Kidney epithelial cell (primary cell): ENCODE measurements around the gene SERP2. TPM values are rescaled to one million over a fixed set of nuclear protein-coding genes. Genes with fewer than 3 reads are reported as not detected.

ENCODE experiments used
- DNase-seq: peaks from one replicate; pipeline ENCODE4 v3.0.0-alpha.2; 2010; ENCODE audit warnings: low read depth
- H3K27me3 ChIP-seq: 2 replicates; pipeline ENCODE4 v1.6.0; 2011; ENCODE audit warnings: low read length; ENCODE audit not compliant: control insufficient read depth, insufficient read depth
- H3K36me3 ChIP-seq: 2 replicates; pipeline ENCODE4 v1.5.1; 2011; ENCODE audit warnings: low read length; ENCODE audit not compliant: control insufficient read depth, insufficient read depth
- H3K4me3 ChIP-seq: 2 replicates; pipeline ENCODE4 v1.5.1; 2011; ENCODE audit warnings: low read depth, mild to moderate bottlenecking, control low read depth, low read length
- total RNA-seq: library from RNA; depleted of rRNA; stranded (reverse); fragments of >200 nt; gene quantifications from 2 replicates; pipeline ENCODE4 v1.2.3, GENCODE V29; 2015
- TF ChIP-seq, protein P1 (sequence below): IDR thresholded peaks from 2 replicates; pipeline ENCODE4 v1.5.1; 2011; ENCODE audit warnings: mild to moderate bottlenecking, moderate library complexity, low read length, control low read depth, inconsistent platforms; ENCODE audit not compliant: insufficient read depth, poor library complexity, severe bottlenecking

The SERP2 gene
- total RNA-seq, 1 donor from 2014 or later: 9.7 TPM

DNA sequence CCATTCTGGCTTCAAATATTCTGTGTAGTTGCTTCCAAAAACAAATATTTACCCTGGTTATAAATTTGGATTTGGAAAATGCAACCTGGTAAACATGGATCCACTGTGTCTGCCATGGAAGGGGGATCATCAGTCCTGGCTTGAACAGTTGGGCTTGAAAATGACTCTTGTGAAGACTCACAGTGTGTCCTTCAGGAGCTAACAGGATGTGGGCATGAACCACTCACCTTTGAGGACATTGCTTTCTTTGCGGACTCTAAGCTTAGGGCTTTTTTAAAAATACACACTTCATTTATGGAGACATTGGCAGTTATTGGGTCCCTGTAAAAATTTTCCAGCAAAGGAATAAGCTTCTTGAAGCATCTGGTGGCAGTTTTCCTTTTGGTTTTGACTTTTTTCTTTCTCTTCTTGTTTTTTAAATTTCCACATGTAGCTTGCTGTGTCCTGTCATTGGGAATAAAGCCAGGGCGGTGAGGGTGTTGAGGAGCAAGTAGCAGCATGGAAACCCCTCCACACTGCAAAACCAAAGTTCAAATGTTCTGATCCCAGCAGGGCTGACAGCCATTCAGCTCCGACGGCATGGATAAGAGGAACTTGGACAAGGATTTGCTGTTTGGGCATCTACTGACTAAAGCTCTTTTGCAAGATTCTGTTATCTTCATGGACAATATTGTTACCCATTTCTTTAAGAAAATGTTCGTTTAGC lies 39.5 kb upstream of the SERP2 start:
- no peaks in the 10 kb centered on the region for H3K27me3 ChIP-seq
- DNase-seq: no peak
- H3K36me3 ChIP-seq: no peaks in the 10 kb centered on the region
- H3K4me3 ChIP-seq: no peak overlapping the region
- TF ChIP-seq, protein P1, sequence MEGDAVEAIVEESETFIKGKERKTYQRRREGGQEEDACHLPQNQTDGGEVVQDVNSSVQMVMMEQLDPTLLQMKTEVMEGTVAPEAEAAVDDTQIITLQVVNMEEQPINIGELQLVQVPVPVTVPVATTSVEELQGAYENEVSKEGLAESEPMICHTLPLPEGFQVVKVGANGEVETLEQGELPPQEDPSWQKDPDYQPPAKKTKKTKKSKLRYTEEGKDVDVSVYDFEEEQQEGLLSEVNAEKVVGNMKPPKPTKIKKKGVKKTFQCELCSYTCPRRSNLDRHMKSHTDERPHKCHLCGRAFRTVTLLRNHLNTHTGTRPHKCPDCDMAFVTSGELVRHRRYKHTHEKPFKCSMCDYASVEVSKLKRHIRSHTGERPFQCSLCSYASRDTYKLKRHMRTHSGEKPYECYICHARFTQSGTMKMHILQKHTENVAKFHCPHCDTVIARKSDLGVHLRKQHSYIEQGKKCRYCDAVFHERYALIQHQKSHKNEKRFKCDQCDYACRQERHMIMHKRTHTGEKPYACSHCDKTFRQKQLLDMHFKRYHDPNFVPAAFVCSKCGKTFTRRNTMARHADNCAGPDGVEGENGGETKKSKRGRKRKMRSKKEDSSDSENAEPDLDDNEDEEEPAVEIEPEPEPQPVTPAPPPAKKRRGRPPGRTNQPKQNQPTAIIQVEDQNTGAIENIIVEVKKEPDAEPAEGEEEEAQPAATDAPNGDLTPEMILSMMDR: no peak

DNA sequence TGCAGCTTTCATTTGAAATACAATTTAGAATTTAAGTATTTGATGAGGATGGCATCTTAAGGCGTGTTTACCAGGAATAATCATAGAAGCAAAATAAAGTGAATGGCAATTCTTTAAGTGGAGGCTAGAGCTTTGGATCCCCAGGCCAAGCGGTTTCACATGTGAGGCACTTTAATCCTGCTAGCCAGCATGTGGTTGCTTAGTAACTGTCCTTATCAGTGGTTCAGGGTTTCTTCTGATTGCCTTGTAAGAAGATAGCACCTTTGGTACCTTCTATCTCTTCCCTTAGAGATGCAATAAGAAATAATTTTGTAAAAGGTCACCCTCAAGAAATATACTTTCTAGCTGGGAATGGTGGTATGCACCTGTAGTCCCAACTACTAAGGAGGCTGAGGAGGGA lies 38.9 kb upstream of the SERP2 start:
- no peaks in the 10 kb centered on the region for H3K27me3 ChIP-seq

DNA sequence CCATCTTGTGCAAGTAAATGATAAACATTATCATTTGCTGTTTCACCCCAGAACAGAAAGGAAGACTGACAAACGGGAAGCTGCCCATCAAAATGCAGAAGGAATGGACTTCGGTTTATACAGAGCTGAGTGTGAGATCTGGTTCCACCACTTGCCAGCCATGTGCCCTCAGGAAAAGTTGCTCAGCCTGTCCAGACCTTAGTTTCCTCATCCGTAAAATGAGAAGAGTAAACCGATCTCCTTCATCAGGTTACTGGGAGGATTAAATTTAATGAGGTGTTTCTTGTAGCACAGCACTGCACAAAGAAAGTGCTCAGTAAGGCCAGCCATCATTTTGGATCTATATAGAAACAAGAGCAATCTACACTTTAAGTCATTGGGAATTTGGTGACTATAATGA lies 36.7 kb upstream of the SERP2 start:
- Histone ChIP-seq H3K4me3 (no peak overlapping the region), H3K36me3 (no peaks in the 10 kb centered on the region), H3K27me3 (no peaks in the 10 kb centered on the region)
- TF ChIP-seq, protein P1: no peak
- DNase-seq: no peak

More for the DNA sequence above, 38.9 kb upstream of the SERP2 start:
- no peak for DNase-seq
- TF ChIP-seq, protein P1: no peak
- Histone ChIP-seq H3K4me3 (no peak overlapping the region), H3K36me3 (no peaks in the 10 kb centered on the region)

DNA sequence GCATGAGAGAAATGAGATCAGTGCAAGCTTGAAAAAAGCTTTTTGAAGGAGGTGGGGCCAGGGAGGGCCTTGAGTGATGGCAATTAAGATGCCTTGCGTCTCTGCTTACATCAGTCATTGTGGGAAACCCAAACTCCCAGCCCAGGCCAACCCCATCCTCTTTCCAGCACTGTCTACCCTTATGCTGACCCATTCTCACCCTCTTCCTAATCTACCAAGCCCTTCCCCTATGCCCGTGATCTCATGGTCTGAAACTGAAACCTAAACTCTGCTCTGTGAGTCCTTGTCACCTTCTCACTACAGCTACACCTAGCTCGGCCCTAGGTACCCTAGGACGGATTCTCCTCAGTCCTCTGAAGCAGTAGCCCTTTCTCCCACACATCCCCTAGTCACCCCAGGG lies 36.0 kb upstream of the SERP2 start:
- H3K36me3 ChIP-seq: no peaks in the 10 kb centered on the region
- TF ChIP-seq, protein P1: no peak
- H3K4me3 ChIP-seq: no peak overlapping the region
- no peaks in the 10 kb centered on the region for H3K27me3 ChIP-seq
- DNase-seq: no peak

DNA sequence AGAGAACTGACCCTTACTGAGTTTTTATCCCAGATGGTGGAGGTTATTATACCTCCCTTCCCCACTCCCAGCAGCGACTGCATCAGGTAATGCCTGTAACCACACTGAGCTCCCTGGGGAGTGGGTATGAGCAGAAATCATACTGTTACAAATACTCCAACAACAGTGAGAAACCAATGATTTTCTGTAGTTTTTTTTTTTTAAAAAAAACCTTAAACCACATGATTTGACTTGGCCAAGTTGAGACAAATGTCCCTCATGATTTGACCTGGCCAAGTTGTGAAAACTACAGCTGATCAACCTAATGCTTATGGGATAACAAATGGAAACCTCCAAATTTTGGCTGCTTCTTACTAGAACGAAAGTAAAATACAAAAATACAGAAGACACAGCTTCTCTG lies 33.1 kb upstream of the SERP2 start:
- DNase-seq: no peak
- TF ChIP-seq, protein P1: no peak
- Histone ChIP-seq H3K4me3 (no peak overlapping the region), H3K36me3 (no peaks in the 10 kb centered on the region), H3K27me3 (no peaks in the 10 kb centered on the region)

DNA sequence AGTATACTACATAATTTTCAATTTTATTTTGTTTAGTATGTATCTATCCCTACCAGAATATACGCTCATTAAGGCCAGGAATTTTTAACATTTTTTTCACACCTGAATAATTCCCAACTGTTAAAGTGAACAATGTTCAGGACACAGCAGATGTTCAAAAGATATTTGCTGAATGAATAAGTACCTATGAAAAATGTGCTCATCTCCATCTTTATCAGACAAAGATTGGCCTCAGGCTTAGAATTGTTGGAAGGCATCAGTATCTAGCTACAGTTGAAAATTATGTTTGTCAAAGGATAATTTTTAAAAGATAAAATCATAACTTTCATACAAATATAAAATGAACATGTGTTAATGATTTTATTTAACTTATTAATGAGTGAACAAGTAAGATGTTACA lies 30.9 kb upstream of the SERP2 start:
- no peak for DNase-seq
- Histone ChIP-seq H3K27me3 (no peaks in the 10 kb centered on the region), H3K4me3 (no peak overlapping the region), H3K36me3 (no peaks in the 10 kb centered on the region)
- TF ChIP-seq, protein P1: no peak
